ENCODE measurements around the gene ANAPC4. TPM values are rescaled to one million over a fixed set of nuclear protein-coding genes. Genes with fewer than 3 reads are reported as not detected.

ANAPC4 gene
- polyA plus RNA-seq, 2 of the 4 experiments (the other 2 are of a cell fraction) = 15.7 to 21.2 TPM

DNA sequence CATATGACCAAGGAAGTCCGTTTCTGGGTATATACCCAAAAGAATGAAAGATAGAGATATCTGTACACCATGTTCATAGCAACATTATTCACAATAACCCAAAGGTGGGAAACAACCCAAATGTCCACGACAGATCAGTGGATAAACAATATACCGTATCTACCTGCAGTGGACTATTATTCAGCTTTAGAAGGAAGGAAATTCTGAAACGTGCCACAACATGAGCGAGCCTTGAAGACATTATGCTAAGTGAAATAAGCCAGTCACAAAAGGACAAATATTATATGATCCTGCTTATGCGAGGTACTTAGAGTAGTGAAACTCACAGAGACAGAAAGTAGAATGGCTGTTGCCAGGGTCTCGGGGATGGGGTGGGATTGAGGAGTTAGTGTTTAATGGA, 75.0 kb downstream of the ANAPC4 start:
- Histone ChIP-seq H3K9me3 (no peaks in the 10 kb centered on the region), H3K4me2 (no peak overlapping the region), H3K4me3 (no peak overlapping the region), H3K4me1 (peaks cover 2% of the 10 kb centered on the region; the same call in 2 of the 3 replicates), H3K27ac (no peak overlapping the region)
- WGBS (ENCODE audit: missing lambda C conversion rate) = 74% methylated on average over 7 of the region's 7 CpGs
- no peak for DNase-seq (ENCODE audit: low read depth in 1 of 2, low spot score in 1 of 2)
- no peak for ATAC-seq
- CTCF ChIA-PET = interaction anchor here (0.7 to 5.5 kb wide), 2 partner anchors 12 to 21 kb away, joined by 3 to 29 read pairs; no protein-coding TSS in a partner anchor
- TF ChIP-seq EHF (CRISPR knock-in tag; IDR thresholded peaks at IDR 0.05) (no peak), RAD21 (conservative IDR thresholded peaks at IDR 0.05 in 1 of 2, IDR thresholded peaks at IDR 0.05 in 1 of 2) (no peak), HOXA7 (CRISPR knock-in tag; IDR thresholded peaks at IDR 0.05) (no peak), MAZ (IDR thresholded peaks at IDR 0.05; ENCODE audit: borderline replicate concordance, low read depth, low read length) (no peak), JUN (IDR thresholded peaks at IDR 0.05) (no peak), SMC3 (IDR thresholded peaks at IDR 0.05) (no peak), ZNF302 (CRISPR knock-in tag; IDR thresholded peaks at IDR 0.05) (no peak), HOXB5 (CRISPR knock-in tag; IDR thresholded peaks at IDR 0.05) (no peak), POLR2AphosphoS2 (conservative IDR thresholded peaks at IDR 0.05; ENCODE audit: low read length) (no peak)
- TF ChIP-seq, protein P1, sequence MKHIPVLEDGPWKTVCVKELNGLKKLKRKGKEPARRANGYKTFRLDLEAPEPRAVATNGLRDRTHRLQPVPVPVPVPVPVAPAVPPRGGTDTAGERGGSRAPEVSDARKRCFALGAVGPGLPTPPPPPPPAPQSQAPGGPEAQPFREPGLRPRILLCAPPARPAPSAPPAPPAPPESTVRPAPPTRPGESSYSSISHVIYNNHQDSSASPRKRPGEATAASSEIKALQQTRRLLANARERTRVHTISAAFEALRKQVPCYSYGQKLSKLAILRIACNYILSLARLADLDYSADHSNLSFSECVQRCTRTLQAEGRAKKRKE (CRISPR knock-in tag; IDR thresholded peaks at IDR 0.05; ENCODE audit: low read depth) = no peak
- TF ChIP-seq, protein P2, sequence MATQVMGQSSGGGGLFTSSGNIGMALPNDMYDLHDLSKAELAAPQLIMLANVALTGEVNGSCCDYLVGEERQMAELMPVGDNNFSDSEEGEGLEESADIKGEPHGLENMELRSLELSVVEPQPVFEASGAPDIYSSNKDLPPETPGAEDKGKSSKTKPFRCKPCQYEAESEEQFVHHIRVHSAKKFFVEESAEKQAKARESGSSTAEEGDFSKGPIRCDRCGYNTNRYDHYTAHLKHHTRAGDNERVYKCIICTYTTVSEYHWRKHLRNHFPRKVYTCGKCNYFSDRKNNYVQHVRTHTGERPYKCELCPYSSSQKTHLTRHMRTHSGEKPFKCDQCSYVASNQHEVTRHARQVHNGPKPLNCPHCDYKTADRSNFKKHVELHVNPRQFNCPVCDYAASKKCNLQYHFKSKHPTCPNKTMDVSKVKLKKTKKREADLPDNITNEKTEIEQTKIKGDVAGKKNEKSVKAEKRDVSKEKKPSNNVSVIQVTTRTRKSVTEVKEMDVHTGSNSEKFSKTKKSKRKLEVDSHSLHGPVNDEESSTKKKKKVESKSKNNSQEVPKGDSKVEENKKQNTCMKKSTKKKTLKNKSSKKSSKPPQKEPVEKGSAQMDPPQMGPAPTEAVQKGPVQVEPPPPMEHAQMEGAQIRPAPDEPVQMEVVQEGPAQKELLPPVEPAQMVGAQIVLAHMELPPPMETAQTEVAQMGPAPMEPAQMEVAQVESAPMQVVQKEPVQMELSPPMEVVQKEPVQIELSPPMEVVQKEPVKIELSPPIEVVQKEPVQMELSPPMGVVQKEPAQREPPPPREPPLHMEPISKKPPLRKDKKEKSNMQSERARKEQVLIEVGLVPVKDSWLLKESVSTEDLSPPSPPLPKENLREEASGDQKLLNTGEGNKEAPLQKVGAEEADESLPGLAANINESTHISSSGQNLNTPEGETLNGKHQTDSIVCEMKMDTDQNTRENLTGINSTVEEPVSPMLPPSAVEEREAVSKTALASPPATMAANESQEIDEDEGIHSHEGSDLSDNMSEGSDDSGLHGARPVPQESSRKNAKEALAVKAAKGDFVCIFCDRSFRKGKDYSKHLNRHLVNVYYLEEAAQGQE (IDR thresholded peaks at IDR 0.05) = no peak
- TF ChIP-seq, protein P3, sequence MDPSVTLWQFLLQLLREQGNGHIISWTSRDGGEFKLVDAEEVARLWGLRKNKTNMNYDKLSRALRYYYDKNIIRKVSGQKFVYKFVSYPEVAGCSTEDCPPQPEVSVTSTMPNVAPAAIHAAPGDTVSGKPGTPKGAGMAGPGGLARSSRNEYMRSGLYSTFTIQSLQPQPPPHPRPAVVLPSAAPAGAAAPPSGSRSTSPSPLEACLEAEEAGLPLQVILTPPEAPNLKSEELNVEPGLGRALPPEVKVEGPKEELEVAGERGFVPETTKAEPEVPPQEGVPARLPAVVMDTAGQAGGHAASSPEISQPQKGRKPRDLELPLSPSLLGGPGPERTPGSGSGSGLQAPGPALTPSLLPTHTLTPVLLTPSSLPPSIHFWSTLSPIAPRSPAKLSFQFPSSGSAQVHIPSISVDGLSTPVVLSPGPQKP (IDR thresholded peaks at IDR 0.05; ENCODE audit: low read depth, low read length) = no peak
- POLR2A ChIA-PET = no interaction called here
- no peak for FAIRE-seq

DNA sequence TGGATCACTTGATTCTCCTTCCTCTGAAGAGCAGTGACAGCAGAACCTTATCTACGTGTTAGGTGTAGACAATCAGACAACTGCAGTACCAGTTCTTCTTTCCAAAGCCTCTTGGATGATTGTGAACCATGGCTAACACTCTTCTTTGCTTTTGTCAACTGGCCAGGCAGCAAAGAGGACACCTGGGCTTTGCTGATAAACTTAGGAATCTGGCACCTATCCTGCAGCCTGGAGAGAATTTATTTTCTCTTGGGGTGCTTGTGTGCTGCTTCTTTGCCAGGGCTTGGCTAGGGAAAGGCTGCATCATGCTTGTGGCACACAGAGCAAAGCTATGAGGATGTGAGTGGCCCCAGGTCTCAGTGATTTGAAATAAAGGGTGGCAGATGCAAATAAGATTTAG, 77.4 kb downstream of the ANAPC4 start:
- Histone ChIP-seq H3K9me3 (no peaks in the 10 kb centered on the region), H3K27ac (no peak overlapping the region), H3K4me3 (no peak overlapping the region), H3K4me2 (no peak overlapping the region), H3K4me1 (peaks cover 5% of the 10 kb centered on the region; the same call in 2 of the 3 replicates)
- ATAC-seq = no peak
- no peak for DNase-seq (ENCODE audit: low read depth in 1 of 2, low spot score in 1 of 2)
- FAIRE-seq = no peak
- ChIA-PET CTCF (interaction anchor here (5.5 kb wide), 1 partner anchor 14 kb away, joined by 29 read pairs; no protein-coding TSS in a partner anchor), POLR2A (no interaction called here)
- WGBS (ENCODE audit: missing lambda C conversion rate) = 55% methylated on average over 1 of the region's 1 CpG
- TF ChIP-seq, protein P2 (IDR thresholded peaks at IDR 0.05) = no peak
- no peak for TF ChIP-seq FOSL2 (IDR thresholded peaks at IDR 0.05)
- TF ChIP-seq FOSL2 (CRISPR knock-in tag; IDR thresholded peaks at IDR 0.05) = no peak
- TF ChIP-seq, protein P4, sequence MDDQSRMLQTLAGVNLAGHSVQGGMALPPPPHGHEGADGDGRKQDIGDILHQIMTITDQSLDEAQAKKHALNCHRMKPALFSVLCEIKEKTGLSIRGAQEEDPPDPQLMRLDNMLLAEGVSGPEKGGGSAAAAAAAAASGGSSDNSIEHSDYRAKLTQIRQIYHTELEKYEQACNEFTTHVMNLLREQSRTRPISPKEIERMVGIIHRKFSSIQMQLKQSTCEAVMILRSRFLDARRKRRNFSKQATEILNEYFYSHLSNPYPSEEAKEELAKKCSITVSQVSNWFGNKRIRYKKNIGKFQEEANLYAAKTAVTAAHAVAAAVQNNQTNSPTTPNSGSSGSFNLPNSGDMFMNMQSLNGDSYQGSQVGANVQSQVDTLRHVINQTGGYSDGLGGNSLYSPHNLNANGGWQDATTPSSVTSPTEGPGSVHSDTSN (IDR thresholded peaks at IDR 0.05) = no peak
- no peak for TF ChIP-seq CHD2 (IDR thresholded peaks at IDR 0.05; ENCODE audit: low read length, partially characterized antibody)
- no peak for TF ChIP-seq MAZ (IDR thresholded peaks at IDR 0.05; ENCODE audit: borderline replicate concordance, low read depth, low read length)
- no peak for TF ChIP-seq EHF (CRISPR knock-in tag; IDR thresholded peaks at IDR 0.05)
- no peak for TF ChIP-seq POLR2A (IDR thresholded peaks at IDR 0.05; ENCODE audit: low read length)
- TF ChIP-seq, protein P5, sequence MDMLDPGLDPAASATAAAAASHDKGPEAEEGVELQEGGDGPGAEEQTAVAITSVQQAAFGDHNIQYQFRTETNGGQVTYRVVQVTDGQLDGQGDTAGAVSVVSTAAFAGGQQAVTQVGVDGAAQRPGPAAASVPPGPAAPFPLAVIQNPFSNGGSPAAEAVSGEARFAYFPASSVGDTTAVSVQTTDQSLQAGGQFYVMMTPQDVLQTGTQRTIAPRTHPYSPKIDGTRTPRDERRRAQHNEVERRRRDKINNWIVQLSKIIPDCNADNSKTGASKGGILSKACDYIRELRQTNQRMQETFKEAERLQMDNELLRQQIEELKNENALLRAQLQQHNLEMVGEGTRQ (IDR thresholded peaks at IDR 0.05) = no peak
